Adrenal gland (tissue), 12 donors: ENCODE data around the gene ARHGAP25. TPM values are rescaled to one million over a fixed set of nuclear protein-coding genes. Genes with fewer than 3 reads are reported as not detected.

Source experiments
- DNase-seq, 7 donors: peaks; one replicate each; pipeline ENCODE4 v3.0.0-alpha.2; 2019 to 2020
- H3K27ac ChIP-seq, 5 donors: fragments of 200-600 bp; sonication (generic) in 4 of 5; 1 replicate in 3 of 5; 2 replicates in 2 of 5; pipeline versions ENCODE4 v1.5.1 to v1.8.0; 2016 to 2020; ENCODE audit warnings: mild to moderate bottlenecking in 1 of 5
- H3K27me3 ChIP-seq: fragments of 200-600 bp; 2 replicates; pipeline ENCODE4 v1.8.0; 2021
- H3K36me3 ChIP-seq, 2 donors: fragments of 200-600 bp; replicated peaks in 1 of 2; 1 replicate in 1 of 2; 2 replicates in 1 of 2; pipeline versions ENCODE4 v1.5.1 to v1.8.0; 2018 to 2022
- H3K4me1 ChIP-seq, 2 donors: fragments of 200-600 bp; replicated peaks in 1 of 2; 1 replicate in 1 of 2; 2 replicates in 1 of 2; pipeline versions ENCODE4 v1.5.1 to v1.8.0; 2018 to 2021
- H3K4me3 ChIP-seq, 4 donors: fragments of 200-600 bp; sonication (generic) in 3 of 4; one replicate each; pipeline ENCODE4 v1.5.1; 2016 to 2018
- H3K9me3 ChIP-seq, 3 donors: fragments of 200-600 bp; sonication (generic) in 1 of 3; replicated peaks in 1 of 3; 1 replicate in 2 of 3; 2 replicates in 1 of 3; pipeline versions ENCODE4 v1.5.1 to v1.8.0; 2016 to 2021
- POLR2A ChIP-seq, 2 donors: fragments of 450-650 bp; IDR thresholded peaks; one replicate each; pipeline ENCODE4 v1.6.1; 2017; ENCODE audit warnings: antibody characterized with exemption in 2 of 2, mild to moderate bottlenecking in 2 of 2, moderate library complexity in 1 of 2
- WGBS, 4 donors: extraction: QIAGEN DNeasy Blood & Tissue Kit in 2 of 4; methylation state at CpG; one replicate each; pipeline versions ENCODE4 v1.1.5 to v1.1.7; 2013 to 2017; 5-methylcytosine and 5-hydroxymethylcytosine counted together
- intact Hi-C, 2 donors: fragments of 100-400 bp; cut with DNase I; formaldehyde crosslinking; loops; one replicate each; pipeline versions ENCODE4 v1.14.1 to v1.15.0; 2022 to 2023
- polyA plus RNA-seq, 3 donors: library from polyadenylated mRNA; stranded (reverse); fragments of 200-250 nt in 2 of 3; fragments of 350-450 nt in 1 of 3; fragmentation: Illumina TruSeq in 1 of 3; extraction: RNeasy Lipid Tissue Mini Kit (QIAGEN cat#74804) in 1 of 3; gene quantifications; one replicate each; pipeline ENCODE4 v1.2.3, GENCODE V29; 2013 to 2014
- total RNA-seq, 9 donors: library from RNA; depleted of rRNA in 4 of 9; stranded (reverse); fragments of >200 nt in 4 of 9; fragments of 120-200 nt in 1 of 9; fragmentation: NEBNext Ultra II Directional in 1 of 9; extraction: Animal tissue kit (Norgen Biotek cat#: 25700) in 1 of 9; gene quantifications; one replicate each; pipeline versions ENCODE4 v1.1.0 to v1.2.4, GENCODE V29; 2013 to 2023
- TF ChIP-seq, protein P1 (sequence below), 6 experiments: fragments of 450-650 bp in 4 of 6; fragments of 200-600 bp in 2 of 6; sonication (generic) in 1 of 6; IDR thresholded peaks; 1 replicate in 5 of 6; 2 replicates in 1 of 6; pipeline versions ENCODE4 v1.5.1 to v1.8.0; 2016 to 2021; ENCODE audit warnings: antibody characterized with exemption in 6 of 6, mild to moderate bottlenecking in 2 of 6, moderate library complexity in 1 of 6
- donor health status: healthy with polysubstance abuse.
- donor health status: Bipolar disorder and iron deficiency.
- donor health status: DM: yes; HTN: yes; CAD: no.
- donor health status: DM: no; HTN: no; CAD: no.
- donor health status: DM: no; HTN: no; CAD: no.
- donor health status: DM: yes; HTN: yes; CAD: no.

ARHGAP25 gene
- total and polyA plus RNA-seq, 12 donors: 5.5 to 17.6 (median 10.6) TPM

DNA sequence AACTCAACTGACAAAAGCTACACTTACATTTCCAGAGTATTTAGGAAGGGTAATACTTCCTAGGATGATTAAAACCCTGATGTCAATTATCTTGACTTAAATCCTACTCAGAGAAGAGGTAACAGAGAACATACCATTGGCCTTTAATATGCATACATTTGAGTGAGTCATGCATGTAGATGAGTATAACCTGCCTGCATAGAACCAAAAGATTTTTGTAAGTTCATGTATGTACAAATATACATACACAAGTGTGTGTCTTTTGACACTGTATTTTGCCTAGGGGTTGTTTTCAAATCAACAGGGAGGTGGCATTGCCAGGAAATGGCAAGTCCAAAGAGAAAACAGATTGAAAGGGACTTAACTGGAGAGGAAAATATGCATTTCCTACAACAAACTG, 130.5 kb downstream of the ARHGAP25 start:
- Histone ChIP-seq H3K4me1 (no peaks in the 10 kb centered on the region), H3K27me3 (no peaks in the 10 kb centered on the region), H3K9me3 (no peaks in the 10 kb centered on the region), H3K27ac (no peak overlapping the region), H3K36me3 (no peaks in the 10 kb centered on the region), H3K4me3 (no peak overlapping the region)
- intact Hi-C loops: no loop called here
- DNase-seq: no peak
- TF ChIP-seq POLR2A (IDR thresholded peaks at IDR 0.05): no peak
- TF ChIP-seq, protein P1, sequence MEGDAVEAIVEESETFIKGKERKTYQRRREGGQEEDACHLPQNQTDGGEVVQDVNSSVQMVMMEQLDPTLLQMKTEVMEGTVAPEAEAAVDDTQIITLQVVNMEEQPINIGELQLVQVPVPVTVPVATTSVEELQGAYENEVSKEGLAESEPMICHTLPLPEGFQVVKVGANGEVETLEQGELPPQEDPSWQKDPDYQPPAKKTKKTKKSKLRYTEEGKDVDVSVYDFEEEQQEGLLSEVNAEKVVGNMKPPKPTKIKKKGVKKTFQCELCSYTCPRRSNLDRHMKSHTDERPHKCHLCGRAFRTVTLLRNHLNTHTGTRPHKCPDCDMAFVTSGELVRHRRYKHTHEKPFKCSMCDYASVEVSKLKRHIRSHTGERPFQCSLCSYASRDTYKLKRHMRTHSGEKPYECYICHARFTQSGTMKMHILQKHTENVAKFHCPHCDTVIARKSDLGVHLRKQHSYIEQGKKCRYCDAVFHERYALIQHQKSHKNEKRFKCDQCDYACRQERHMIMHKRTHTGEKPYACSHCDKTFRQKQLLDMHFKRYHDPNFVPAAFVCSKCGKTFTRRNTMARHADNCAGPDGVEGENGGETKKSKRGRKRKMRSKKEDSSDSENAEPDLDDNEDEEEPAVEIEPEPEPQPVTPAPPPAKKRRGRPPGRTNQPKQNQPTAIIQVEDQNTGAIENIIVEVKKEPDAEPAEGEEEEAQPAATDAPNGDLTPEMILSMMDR (IDR thresholded peaks at IDR 0.05): no peak

DNA sequence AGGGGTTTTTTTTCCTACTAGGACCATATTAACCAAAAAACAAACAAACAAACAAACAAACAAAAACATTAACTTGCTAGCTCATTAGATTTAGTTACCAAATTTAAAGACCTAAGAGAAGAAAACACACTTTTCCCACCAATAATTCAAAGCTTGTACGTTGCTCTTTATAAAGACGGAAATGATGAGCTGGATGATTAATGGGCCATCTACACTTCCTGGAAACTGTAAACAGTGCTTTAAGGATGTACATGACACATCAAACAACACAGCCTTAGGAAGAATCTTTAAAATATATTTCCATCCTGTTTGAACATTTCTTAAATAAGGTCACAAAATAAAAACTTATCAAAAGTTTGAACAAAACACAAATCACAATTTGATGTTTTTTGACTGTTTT, 135.6 kb downstream of the ARHGAP25 start:
- 35 to 48% (median 42%) methylated on average over 2 of the region's 2 CpGs for WGBS, 4 donors
- TF ChIP-seq, protein P1 (IDR thresholded peaks at IDR 0.05): no peak
- no peak for TF ChIP-seq POLR2A (IDR thresholded peaks at IDR 0.05)
- H3K4me3 ChIP-seq: no peak overlapping the region
- no peak for DNase-seq
- intact Hi-C loops: no loop called here
- H3K27ac ChIP-seq: no peak overlapping the region
- no peaks in the 10 kb centered on the region for H3K9me3 ChIP-seq
- H3K27me3 ChIP-seq: no peaks in the 10 kb centered on the region
- no peaks in the 10 kb centered on the region for H3K36me3 ChIP-seq
- H3K4me1 ChIP-seq: no peaks in the 10 kb centered on the region

DNA sequence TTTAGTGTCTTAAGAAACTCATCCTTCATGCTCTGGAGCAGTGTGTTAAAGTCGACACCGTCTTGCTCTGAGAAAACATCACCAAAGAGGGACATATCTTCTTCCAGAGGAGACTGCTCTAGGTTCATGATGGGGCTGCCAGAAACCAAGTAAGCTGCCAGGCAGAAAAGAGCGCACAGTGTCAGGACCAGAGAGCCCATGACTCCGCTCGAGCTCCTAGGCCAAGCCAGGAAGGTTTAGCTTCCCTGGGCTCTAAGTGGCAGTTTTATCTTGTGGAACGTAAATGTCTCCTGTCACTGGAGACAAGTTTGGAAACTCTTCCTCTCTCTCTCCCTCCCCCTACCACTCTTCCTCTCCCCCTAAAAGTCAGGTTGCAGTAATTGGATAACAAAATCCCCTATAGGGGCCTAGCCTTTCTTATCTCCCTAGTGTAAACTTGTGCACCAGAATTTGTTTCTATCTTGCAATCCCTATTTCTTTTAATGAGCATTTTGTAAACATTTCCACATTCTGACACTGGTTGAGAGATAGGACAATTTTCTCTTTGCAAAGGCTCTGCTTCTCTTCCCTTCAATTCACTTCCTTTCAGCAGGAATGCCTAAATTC, 136.7 kb downstream of the ARHGAP25 start, which contains the start of gene BMP10:
Gene BMP10, minus strand, starts transcription at position 239 of the 606 bp plus-strand sequence. Its CDS starts 39 bp downstream, at position 200.
- Histone ChIP-seq H3K4me1 (no peaks in the 10 kb centered on the region), H3K27me3 (no peaks in the 10 kb centered on the region), H3K27ac (no peak within 1 kb of the TSS), H3K4me3 (no peak within 1 kb of the TSS), H3K9me3 (no peaks in the 10 kb centered on the region), H3K36me3 (no peaks in the 10 kb centered on the region)
- intact Hi-C loops: no loop called here
- DNase-seq: no peak
- WGBS, 4 donors: 73 to 89% (median 82%) methylated on average over 6 of the region's 6 CpGs
- no peak for TF ChIP-seq POLR2A (IDR thresholded peaks at IDR 0.05)

Other genes with a start within 250 kb of the ARHGAP25 start
- gene PROKR1, start 91.2 kb upstream of the ARHGAP25 start, total RNA-seq: 1 to 10 TPM in 1 of 9 donors, under 1 TPM in 4, not detected in 4; 0.06 to 2.4 (median 0.69) TPM
- under 1 TPM; 0.17 to 0.53 (median 0.32) TPM for gene PROKR1, start 91.2 kb upstream of the ARHGAP25 start, polyA plus RNA-seq
- gene BMP10, start 136.6 kb downstream of the ARHGAP25 start, total RNA-seq: not detected
- not detected for gene BMP10, start 136.6 kb downstream of the ARHGAP25 start, polyA plus RNA-seq
- under 1 TPM in 1 of 9 donors, not detected in 8; 0.31 TPM for gene GKN2, start 218.1 kb downstream of the ARHGAP25 start, total RNA-seq
- under 1 TPM in 1 of 3 donors, not detected in 2; 0.27 TPM for gene GKN2, start 218.1 kb downstream of the ARHGAP25 start, polyA plus RNA-seq
- gene GKN1, start 239.8 kb downstream of the ARHGAP25 start, total RNA-seq: 1 to 10 TPM in 3 of 9 donors, under 1 TPM in 3, not detected in 3; 0.31 to 2.8 (median 1.2) TPM
- gene GKN1, start 239.8 kb downstream of the ARHGAP25 start, polyA plus RNA-seq: 1 to 10 TPM in 2 of 3 donors, under 1 TPM in 1; 0.68 to 2.9 (median 1.7) TPM